ENCODE results near the gene DPP3.

GRCh38 chr11:66494935-66495334 is 14.7 kb downstream of the DPP3 start:
- no peak for TF ChIP-seq CTCF (IDR thresholded peaks at IDR 0.05)
- no peak for TF ChIP-seq POLR2A (IDR thresholded peaks at IDR 0.05)

All from right lobe of liver (tissue), 4 donors.